ENCODE data around the gene NAPA.

NAPA gene

GRCh38 chr19:47521473-47522180 is 6.8 kb upstream of the NAPA start:
- no peak for DNase-seq (ENCODE audit: low spot score)

- no peak for DNase-seq (ENCODE audit: low spot score)
These were observed 6.0 kb upstream of the NAPA start for GRCh38 chr19:47520839-47521238.

GRCh38 chr19:47520343-47520806 is 5.5 kb upstream of the NAPA start:
- no peak for DNase-seq (ENCODE audit: low spot score)

GRCh38 chr19:47518854-47519253 is 4.0 kb upstream of the NAPA start:
- no peak for DNase-seq (ENCODE audit: low spot score)

- DNase-seq (ENCODE audit: low spot score) = no peak
These were observed 3.3 kb upstream of the NAPA start for GRCh38 chr19:47518139-47518538.

- DNase-seq (ENCODE audit: low spot score) = no peak
These were observed 553 bp downstream of the NAPA start for GRCh38 chr19:47514151-47514868.

- no peak for DNase-seq (ENCODE audit: low spot score)
These were observed 1.9 kb downstream of the NAPA start for GRCh38 chr19:47512948-47513319.

- no peak for DNase-seq (ENCODE audit: low spot score)
These were observed 2.5 kb downstream of the NAPA start for GRCh38 chr19:47512183-47512947.

- no peak for DNase-seq (ENCODE audit: low spot score)
These were observed 3.2 kb downstream of the NAPA start for GRCh38 chr19:47511681-47512080.

GRCh38 chr19:47511128-47511517 is 3.7 kb downstream of the NAPA start:
- DNase-seq (ENCODE audit: low spot score) = no peak

- no peak for DNase-seq (ENCODE audit: low spot score)
These were observed 4.2 kb downstream of the NAPA start for GRCh38 chr19:47510516-47511127.

GRCh38 chr19:47509973-47510372 is 4.9 kb downstream of the NAPA start:
- no peak for DNase-seq (ENCODE audit: low spot score)

GRCh38 chr19:47509170-47509847 is 5.6 kb downstream of the NAPA start:
- no peak for DNase-seq (ENCODE audit: low spot score)

GRCh38 chr19:47508721-47509120 is 6.1 kb downstream of the NAPA start:
- DNase-seq (ENCODE audit: low spot score) = no peak

GRCh38 chr19:47507924-47508553 is 6.8 kb downstream of the NAPA start:
- no peak for DNase-seq (ENCODE audit: low spot score)

- DNase-seq (ENCODE audit: low spot score) = no peak
These were observed 7.9 kb downstream of the NAPA start for GRCh38 chr19:47507012-47507411.

- DNase-seq (ENCODE audit: low spot score) = no peak
These were observed 8.4 kb downstream of the NAPA start for GRCh38 chr19:47506459-47506858.

GRCh38 chr19:47505506-47505905 is 9.4 kb downstream of the NAPA start:
- no peak for DNase-seq (ENCODE audit: low spot score)

GRCh38 chr19:47503826-47504150 is 11.1 kb downstream of the NAPA start:
- no peak for DNase-seq (ENCODE audit: low spot score)

- DNase-seq (ENCODE audit: low spot score) = no peak
These were observed 11.6 kb downstream of the NAPA start for GRCh38 chr19:47503130-47503825.

Measured in left forelimb (tissue), 1 donor.